Bronchial epithelial cell (primary cell): ENCODE data around the gene VSTM2A. TPM values are rescaled to one million over a fixed set of nuclear protein-coding genes. Genes with fewer than 3 reads are reported as not detected.

Experiments used
- DNase-seq: peaks from one replicate; pipeline ENCODE4 v3.0.0-alpha.2; 2010; ENCODE audit warnings: low read depth
- FAIRE-seq: peaks from 2 replicates; lab custom pipeline; 2011; peaks lifted over from hg19 to GRCh38; lab: Jason Lieb, UNC
- H3K27me3 ChIP-seq: 2 replicates; pipeline ENCODE4 v1.5.1; 2011; ENCODE audit warnings: low read length; ENCODE audit not compliant: control insufficient read depth, insufficient read depth
- H3K36me3 ChIP-seq: 2 replicates; pipeline ENCODE4 v1.5.1; 2011; ENCODE audit warnings: low read length; ENCODE audit not compliant: control insufficient read depth, insufficient read depth
- H3K4me3 ChIP-seq: 2 replicates; pipeline ENCODE4 v1.5.1; 2011; ENCODE audit warnings: mild to moderate bottlenecking, low read depth, low read length, control low read depth
- total RNA-seq: library from RNA; depleted of rRNA; stranded (reverse); fragments of >200 nt; gene quantifications from 2 replicates; pipeline ENCODE4 v1.2.1, GENCODE V29; 2014
- TF ChIP-seq, protein P1 (sequence below): IDR thresholded peaks from 2 replicates; pipeline ENCODE4 v1.5.1; 2011; ENCODE audit warnings: mild to moderate bottlenecking, moderate library complexity, low read length, control low read depth, inconsistent platforms; ENCODE audit not compliant: insufficient read depth, severe bottlenecking

VSTM2A gene
- total RNA-seq, 1 donor from 2014 or later: not detected

DNA sequence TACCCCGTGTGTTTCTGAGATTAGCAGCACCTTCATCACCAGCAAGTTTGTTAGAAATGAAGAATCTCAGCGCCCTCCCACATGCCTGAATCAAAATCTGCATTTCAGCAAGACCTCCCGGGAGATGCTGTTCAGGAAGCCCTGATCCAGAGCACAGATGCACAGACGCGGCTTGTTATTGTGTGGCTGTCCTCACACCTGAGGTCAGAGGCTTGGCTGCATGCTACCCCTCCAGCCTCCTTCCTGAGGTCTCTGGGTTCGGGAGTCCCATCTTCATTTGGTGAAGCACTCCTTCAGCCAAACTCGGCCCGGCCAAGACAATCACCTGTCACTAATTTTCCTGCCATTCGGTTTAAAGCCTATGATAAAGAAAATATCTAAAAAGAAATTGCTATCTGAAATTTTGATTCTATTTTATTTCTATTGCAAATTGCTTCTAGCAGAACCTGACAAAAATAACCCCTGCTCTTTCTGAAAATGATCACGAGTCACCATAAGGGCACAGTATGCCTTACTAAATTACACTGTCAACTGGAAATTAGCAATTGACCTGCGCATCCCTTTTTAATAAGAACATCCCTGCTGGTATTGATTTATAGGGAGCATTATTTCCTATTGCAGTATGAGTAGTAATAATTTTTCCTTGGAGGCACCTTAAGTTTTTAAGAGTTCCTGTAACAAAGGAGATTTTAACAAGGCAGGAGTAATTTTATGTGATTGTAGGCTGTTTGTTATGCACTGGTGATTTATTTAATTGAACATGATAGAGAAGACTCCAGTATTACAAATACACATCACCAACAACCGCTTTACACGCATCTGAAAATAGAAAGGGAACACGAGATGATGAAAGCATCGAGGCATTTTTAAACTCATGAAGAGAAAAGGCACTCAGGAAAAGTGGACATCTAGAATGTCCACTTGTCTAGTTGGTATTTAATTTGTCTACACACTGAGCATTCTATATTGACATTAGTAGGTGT lies 49.5 kb downstream of the VSTM2A start:
- FAIRE-seq: no peak
- Histone ChIP-seq H3K36me3 (no peaks in the 10 kb centered on the region), H3K4me3 (no peak overlapping the region), H3K27me3 (no peaks in the 10 kb centered on the region)
- TF ChIP-seq, protein P1, sequence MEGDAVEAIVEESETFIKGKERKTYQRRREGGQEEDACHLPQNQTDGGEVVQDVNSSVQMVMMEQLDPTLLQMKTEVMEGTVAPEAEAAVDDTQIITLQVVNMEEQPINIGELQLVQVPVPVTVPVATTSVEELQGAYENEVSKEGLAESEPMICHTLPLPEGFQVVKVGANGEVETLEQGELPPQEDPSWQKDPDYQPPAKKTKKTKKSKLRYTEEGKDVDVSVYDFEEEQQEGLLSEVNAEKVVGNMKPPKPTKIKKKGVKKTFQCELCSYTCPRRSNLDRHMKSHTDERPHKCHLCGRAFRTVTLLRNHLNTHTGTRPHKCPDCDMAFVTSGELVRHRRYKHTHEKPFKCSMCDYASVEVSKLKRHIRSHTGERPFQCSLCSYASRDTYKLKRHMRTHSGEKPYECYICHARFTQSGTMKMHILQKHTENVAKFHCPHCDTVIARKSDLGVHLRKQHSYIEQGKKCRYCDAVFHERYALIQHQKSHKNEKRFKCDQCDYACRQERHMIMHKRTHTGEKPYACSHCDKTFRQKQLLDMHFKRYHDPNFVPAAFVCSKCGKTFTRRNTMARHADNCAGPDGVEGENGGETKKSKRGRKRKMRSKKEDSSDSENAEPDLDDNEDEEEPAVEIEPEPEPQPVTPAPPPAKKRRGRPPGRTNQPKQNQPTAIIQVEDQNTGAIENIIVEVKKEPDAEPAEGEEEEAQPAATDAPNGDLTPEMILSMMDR: no peak
- no peak for DNase-seq

DNA sequence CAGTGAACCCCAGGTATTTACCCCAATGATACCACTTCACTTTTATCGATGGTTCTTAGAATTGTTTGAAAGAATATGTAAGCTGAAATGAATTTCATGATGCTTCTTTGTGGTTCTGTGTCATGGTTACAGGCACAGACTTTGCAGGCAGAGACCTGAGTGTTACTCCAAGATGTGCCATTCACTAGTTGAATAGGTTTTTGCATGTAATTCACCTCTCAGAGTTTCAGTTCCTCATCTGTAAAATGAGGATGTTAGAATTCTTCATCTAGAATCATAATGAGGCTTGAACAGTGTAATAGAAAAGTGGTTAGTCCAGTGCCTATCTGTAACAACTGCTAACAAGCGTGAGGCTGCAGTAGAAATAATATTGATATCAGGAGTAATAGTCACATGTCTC lies 54.6 kb downstream of the VSTM2A start:
- FAIRE-seq: no peak
- TF ChIP-seq, protein P1: no peak
- Histone ChIP-seq H3K4me3 (no peak overlapping the region), H3K36me3 (no peaks in the 10 kb centered on the region), H3K27me3 (no peaks in the 10 kb centered on the region)
- no peak for DNase-seq

DNA sequence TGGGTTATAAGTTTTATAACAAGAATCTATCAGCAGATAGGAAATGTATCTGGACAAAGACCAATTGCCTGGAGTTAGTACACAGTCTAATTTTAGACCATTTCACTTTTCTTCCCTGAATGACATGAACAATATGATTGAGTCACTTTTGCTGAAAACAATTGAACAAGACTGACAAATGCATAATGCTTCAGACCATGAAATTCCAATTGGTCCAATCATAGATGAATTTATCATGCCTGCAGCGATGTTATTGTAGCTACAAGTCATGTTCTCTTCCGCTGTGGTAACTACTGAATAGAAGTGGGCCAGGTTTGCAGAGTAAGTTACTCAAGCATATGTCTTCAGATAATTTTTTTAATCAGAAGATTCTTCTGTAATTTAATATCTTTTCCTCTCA lies 73.4 kb downstream of the VSTM2A start:
- no peak for FAIRE-seq
- no peaks in the 10 kb centered on the region for H3K36me3 ChIP-seq

More for the DNA sequence above, 73.4 kb downstream of the VSTM2A start:
- H3K27me3 ChIP-seq: no peaks in the 10 kb centered on the region
- H3K4me3 ChIP-seq: no peak overlapping the region
- TF ChIP-seq, protein P1: no peak
- DNase-seq: peak; percentile 93

Other genes starting within 250 kb of the VSTM2A start
- 214 and 489 TPM in 2 replicates for gene SEC61G, start 216.8 kb downstream of the VSTM2A start, total RNA-seq